C4-2B (cell line): ENCODE data around the gene MTFR1L.

Experiments used
- H3K27ac ChIP-seq: fragments of 450-650 bp; 2 replicates; pipeline ENCODE4 v1.5.1; 2017
- ZFX ChIP-seq: fragments of 450-650 bp; IDR thresholded peaks from 2 replicates; pipeline ENCODE4 v1.6.1; 2017
- TF ChIP-seq, protein P1 (sequence below): fragments of 450-650 bp; conservative IDR thresholded peaks from 2 replicates; pipeline ENCODE4 v1.5.1; 2017; ENCODE audit warnings: mild to moderate bottlenecking

The MTFR1L gene

DNA sequence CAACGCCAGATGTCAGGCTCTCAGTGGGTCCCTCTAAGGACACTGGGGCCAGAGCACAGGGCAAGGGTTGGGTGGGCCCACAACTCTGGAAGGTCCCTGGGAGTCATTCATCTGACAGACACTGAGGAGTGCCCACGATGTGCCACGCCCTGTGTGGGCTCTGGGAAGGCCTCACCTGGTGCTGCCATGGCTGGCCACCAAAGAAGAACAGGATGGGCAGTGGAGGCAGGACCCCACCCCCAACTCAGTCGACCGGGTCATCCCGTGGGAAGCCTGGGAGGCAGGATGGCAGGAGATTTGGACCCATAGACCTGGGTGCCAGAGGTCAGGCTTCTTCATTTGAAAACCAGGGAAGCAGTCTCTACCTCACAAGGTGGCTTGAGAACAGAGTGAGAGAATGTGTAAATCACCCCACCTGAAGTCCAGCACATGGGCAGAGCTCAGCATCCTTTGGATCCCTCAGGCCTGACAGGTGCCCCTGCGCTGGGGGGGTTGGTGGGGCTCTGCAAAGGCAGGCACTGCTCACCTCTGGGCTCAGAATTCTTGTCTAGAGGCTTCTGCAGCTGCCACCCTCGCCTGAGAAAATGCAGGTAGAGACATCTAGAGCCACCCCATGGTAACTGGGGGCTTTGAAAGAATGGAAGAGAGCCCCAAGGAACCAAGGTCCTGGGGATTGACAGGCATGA, 20.9 kb upstream of the MTFR1L start:
- H3K27ac ChIP-seq: no peak overlapping the region

DNA sequence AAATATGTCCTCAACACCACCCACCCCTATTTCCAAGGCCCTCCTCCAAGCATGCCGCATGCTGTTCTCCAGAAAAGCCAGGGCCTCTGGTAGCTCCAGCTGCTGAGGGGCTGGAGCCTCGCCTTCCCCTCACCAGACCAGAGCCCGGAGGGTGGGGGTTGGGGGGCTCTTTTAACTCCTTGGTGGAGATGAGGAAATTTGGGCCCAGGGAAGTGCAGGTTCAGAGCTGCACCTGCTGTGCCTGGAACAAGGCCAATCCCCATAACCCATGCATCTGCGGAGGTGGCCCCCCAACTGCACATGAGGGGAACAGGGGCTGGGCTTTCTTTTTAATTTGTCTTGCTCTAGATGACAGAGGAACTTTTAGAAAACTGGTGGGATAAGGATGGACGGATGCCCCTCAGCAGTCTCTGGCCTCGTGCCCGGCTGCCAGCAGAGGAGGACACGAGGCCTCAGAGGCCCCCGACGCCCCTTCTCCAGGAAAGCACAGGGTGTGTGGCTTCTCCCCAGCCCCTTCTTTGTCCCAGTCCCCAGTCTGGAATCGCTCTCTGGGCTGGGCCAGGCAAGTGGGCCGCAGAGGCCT, 20.3 kb upstream of the MTFR1L start:
- H3K27ac ChIP-seq: peak overlapping the region; percentile 65; the same call in 1 of the 2 replicates

More for the DNA sequence above, 20.9 kb upstream of the MTFR1L start:
- TF ChIP-seq, protein P1, sequence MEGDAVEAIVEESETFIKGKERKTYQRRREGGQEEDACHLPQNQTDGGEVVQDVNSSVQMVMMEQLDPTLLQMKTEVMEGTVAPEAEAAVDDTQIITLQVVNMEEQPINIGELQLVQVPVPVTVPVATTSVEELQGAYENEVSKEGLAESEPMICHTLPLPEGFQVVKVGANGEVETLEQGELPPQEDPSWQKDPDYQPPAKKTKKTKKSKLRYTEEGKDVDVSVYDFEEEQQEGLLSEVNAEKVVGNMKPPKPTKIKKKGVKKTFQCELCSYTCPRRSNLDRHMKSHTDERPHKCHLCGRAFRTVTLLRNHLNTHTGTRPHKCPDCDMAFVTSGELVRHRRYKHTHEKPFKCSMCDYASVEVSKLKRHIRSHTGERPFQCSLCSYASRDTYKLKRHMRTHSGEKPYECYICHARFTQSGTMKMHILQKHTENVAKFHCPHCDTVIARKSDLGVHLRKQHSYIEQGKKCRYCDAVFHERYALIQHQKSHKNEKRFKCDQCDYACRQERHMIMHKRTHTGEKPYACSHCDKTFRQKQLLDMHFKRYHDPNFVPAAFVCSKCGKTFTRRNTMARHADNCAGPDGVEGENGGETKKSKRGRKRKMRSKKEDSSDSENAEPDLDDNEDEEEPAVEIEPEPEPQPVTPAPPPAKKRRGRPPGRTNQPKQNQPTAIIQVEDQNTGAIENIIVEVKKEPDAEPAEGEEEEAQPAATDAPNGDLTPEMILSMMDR: no peak

DNA sequence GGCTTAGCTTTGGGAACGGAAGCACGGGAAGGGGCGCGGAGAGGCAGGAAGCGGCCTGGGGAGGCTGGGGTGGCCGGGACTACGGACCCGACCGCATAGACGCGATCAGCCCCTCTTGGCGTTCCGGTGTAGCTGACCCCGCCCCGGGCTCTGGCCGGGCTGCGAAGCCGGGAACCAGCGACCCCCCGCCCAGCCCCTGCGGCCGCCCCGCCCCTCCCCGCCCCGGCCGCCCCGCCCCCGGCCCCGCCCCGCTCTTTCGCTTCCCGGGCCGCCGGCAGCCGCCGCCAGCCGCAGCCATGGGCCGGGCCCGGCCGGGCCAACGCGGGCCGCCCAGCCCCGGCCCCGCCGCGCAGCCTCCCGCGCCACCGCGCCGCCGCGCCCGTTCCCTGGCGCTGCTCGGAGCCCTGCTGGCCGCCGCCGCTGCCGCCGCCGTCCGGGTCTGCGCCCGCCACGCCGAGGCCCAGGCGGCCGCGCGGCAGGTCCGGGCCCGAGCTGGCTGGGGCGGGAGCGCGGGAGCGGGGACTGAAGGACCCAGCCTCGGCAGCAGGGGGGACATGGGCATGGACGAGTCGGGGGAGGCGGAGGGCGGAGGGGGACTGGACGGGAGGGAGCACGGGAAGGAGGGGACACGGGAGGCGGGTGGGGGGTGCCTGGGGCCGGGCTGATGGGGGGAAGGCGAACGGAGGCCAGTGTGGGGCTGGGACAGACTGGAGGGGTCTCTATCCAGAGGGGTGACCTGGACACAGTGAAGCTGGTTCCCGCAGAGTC, 19.6 kb upstream of the MTFR1L start, which contains the start of gene SELENON:
SELENON (plus strand) TSS at position 259 of the 768 bp plus-strand sequence; CDS start at position 297, 38 bp downstream.
- peak within 1 kb of the TSS; percentile 65 for H3K27ac ChIP-seq
- peak; percentile 38; the same call in 1 of the 2 replicates for TF ChIP-seq ZFX
- TF ChIP-seq, protein P1: no peak

More for the DNA sequence above, 20.3 kb upstream of the MTFR1L start:
- TF ChIP-seq, protein P1: no peak
- no peak for TF ChIP-seq ZFX

DNA sequence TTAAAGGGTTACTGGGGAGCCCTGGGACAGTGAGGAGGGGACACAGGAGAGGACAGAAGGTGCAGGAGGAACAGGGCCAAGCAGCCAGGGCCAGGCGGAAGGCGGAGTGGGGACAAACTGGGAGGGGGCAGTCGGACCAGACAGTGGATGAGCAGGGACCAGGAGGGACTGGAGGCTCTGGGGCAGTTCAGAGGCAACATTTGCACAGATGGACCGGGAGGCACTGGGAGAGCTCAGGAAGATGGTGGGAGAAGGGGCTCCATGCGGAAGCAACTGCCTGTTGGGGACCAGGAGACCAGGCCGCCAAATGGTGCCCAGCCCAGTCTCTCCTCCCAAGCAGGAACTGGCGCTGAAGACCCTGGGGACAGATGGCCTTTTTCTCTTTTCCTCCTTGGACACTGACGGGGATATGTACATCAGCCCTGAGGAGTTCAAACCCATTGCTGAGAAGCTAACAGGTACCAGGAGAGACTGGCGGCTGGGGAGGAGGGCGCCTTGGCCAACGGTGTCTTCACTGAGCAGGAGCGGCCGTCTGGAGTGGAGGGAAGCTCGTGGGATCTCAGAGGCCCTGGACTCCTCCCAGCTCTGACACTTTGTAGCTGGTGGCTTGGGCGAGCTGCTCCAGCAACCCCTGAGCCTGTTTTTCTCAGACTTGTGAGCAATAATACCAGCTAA, 18.9 kb upstream of the MTFR1L start:
- TF ChIP-seq ZFX: no peak
- TF ChIP-seq, protein P1: no peak
- peak overlapping the region; percentile 65 for H3K27ac ChIP-seq

DNA sequence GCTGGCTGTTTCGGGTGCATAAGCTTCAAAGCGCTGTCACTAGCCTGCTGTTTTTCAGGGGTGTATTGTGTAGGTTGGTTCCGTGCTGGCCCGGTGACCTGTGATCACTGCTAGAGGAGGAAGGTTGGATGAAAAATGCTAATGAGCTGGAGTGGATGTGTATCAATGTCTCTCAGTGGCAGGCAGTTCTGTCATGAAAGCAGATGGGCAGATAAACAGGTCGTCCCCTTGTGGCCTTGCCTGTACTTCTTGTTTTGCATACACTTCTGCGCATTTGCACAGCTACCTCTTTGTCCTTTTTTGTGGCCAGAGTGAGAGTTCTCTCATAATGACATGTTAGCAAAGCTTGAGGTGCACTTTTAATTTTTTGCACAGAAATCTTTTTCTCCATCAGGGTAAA, 16.8 kb upstream of the MTFR1L start:
- no peak for TF ChIP-seq ZFX
- TF ChIP-seq, protein P1: no peak
- H3K27ac ChIP-seq: no peak overlapping the region

DNA sequence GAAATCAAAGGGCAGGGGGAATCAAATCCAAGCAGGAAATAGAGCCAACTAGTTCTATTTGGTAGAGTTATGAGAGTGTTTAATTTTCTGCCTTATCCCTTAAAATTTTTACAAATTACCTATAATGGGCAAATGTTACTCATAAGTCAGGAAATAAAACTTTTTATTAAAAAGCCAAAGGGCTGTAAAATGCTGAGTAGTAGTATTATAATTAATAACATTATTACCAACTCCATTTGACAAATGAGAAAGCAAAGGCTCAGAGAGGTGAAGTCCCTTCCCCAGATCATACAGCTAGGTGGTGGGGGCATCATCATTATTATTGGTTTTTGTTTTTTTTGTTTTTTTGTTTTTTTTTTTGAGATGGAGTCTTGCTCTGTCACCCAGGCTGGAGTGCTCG, 16.4 kb upstream of the MTFR1L start:
- no peak overlapping the region for H3K27ac ChIP-seq
- TF ChIP-seq, protein P1: no peak
- no peak for TF ChIP-seq ZFX
